NT2/D1 (cell line): ENCODE results near the gene MYO7A.

Experiments used
- YY1 ChIP-seq: IDR thresholded peaks from 2 replicates; pipeline ENCODE4 v1.6.1; 2011; ENCODE audit not compliant: insufficient read length, insufficient read depth
- ZNF274 ChIP-seq: IDR thresholded peaks from 2 replicates; pipeline ENCODE4 v1.6.1; 2011; ENCODE audit warnings: mild to moderate bottlenecking, low read depth, low read length

GRCh38 chr11:77127920-77128691, at the start of gene MYO7A:
- TF ChIP-seq YY1 (no peak), ZNF274 (no peak)
